ENCODE data around the gene HBQ1.
"Not testable (repeated sequence)": the region's sequence is repeated elsewhere in the genome, so short reads cannot be mapped to it uniquely, and the experiment has no call there.

HBQ1 gene

GRCh38 chr16:162271-162991, 17.8 kb upstream of the HBQ1 start:
- DNase-seq: no peak

- DNase-seq: not testable (repeated sequence)
Measured at GRCh38 chr16:163139-163538, 17.1 kb upstream of the HBQ1 start.

- not testable (repeated sequence) for DNase-seq
Measured at GRCh38 chr16:163696-164095, 16.6 kb upstream of the HBQ1 start.

GRCh38 chr16:164134-164823, 16.0 kb upstream of the HBQ1 start:
- not testable (repeated sequence) for DNase-seq

GRCh38 chr16:164827-165538, 15.3 kb upstream of the HBQ1 start:
- DNase-seq: no peak

GRCh38 chr16:165539-166374, 14.5 kb upstream of the HBQ1 start, which contains the start of gene HBM:
Gene HBM (plus strand): TSS chr16:165978. CDS start chr16:165998, 20 bp downstream.
- DNase-seq: no peak

- no peak for DNase-seq
Measured at GRCh38 chr16:166375-167121, 13.7 kb upstream of the HBQ1 start.

GRCh38 chr16:167122-167690, 13.1 kb upstream of the HBQ1 start:
- no peak for DNase-seq

GRCh38 chr16:168424-168823, 11.8 kb upstream of the HBQ1 start:
- no peak for DNase-seq

- no peak for DNase-seq
Measured at GRCh38 chr16:169014-169413, 11.2 kb upstream of the HBQ1 start.

- not testable (repeated sequence) for DNase-seq
Measured at GRCh38 chr16:170088-170507, 10.2 kb upstream of the HBQ1 start.

GRCh38 chr16:170788-171187, 9.5 kb upstream of the HBQ1 start:
- no peak for DNase-seq

GRCh38 chr16:172374-172941, 7.8 kb upstream of the HBQ1 start, which contains the start of gene HBA2:
Gene HBA2 (plus strand): TSS chr16:172876. CDS start chr16:172913, 37 bp downstream.
- not testable (repeated sequence) for DNase-seq

GRCh38 chr16:173211-173854, 6.9 kb upstream of the HBQ1 start:
- DNase-seq: not testable (repeated sequence)

GRCh38 chr16:173928-174769, 6.1 kb upstream of the HBQ1 start:
- DNase-seq: not testable (repeated sequence)

GRCh38 chr16:175011-175949, 5.0 kb upstream of the HBQ1 start:
- DNase-seq: no peak

GRCh38 chr16:176006-176405, 4.3 kb upstream of the HBQ1 start:
- not testable (repeated sequence) for DNase-seq
